B cell (primary cell): Measurements from ENCODE around the gene MBOAT1. TPM values are rescaled to one million over a fixed set of nuclear protein-coding genes. Genes with fewer than 3 reads are reported as not detected.

ENCODE experiments used
- ATAC-seq: fragments of 200-7000 bp; cut with Tn5 transposase; one replicate; pipeline ENCODE4 v1.10.0; 2021; ENCODE audit warnings: low read depth, mild to moderate bottlenecking, moderate number of reproducible peaks, moderate library complexity
- CTCF ChIA-PET: fragments of 350-600 bp; sonication (Branson Sonifier 250); formaldehyde crosslinking; loops from one replicate; lab custom pipeline; 2021; ENCODE audit warnings: antibody characterized with exemption, inconsistent platforms; lab: Charles Lee
- POLR2A ChIA-PET: fragments of 350-600 bp; sonication (Branson Sonifier 250); formaldehyde crosslinking; loops from one replicate; lab custom pipeline; 2021; ENCODE audit warnings: antibody characterized with exemption; lab: Charles Lee
- DNase-seq: peaks from one replicate; pipeline ENCODE4 v3.0.0; 2013
- H2AFZ ChIP-seq: 2 replicates; pipeline ENCODE4 v1.6.1; 2012; ENCODE audit warnings: mild to moderate bottlenecking, low read depth, low read length; ENCODE audit not compliant: insufficient read depth, poor library complexity, severe bottlenecking
- H3K27ac ChIP-seq, 2 donors: 1 replicate in 1 of 2; 2 replicates in 1 of 2; pipeline ENCODE4 v1.5.1; 2012 to 2013; ENCODE audit warnings: low read length in 2 of 2, mild to moderate bottlenecking in 2 of 2, moderate library complexity in 1 of 2
- H3K27me3 ChIP-seq, 4 experiments: fragments of 200-600 bp in 1 of 4; sonication (generic) in 1 of 4; replicated peaks in 1 of 4; 1 replicate in 2 of 4; 2 replicates in 2 of 4; pipeline versions ENCODE4 v1.6.1 to v1.7.0; 2013 to 2016; ENCODE audit warnings: low read length in 3 of 4, mild to moderate bottlenecking in 2 of 4, mixed read lengths in 1 of 4, moderate library complexity in 1 of 4; ENCODE audit not compliant: insufficient read depth in 4 of 4, control insufficient read depth in 3 of 4; ENCODE audit errors: control extremely low read depth in 1 of 4
- H3K36me3 ChIP-seq, 2 experiments: replicated peaks in 1 of 2; 1 replicate in 1 of 2; 2 replicates in 1 of 2; pipeline versions ENCODE4 v1.6.1 to v1.7.1; 2013; ENCODE audit warnings: low read length in 1 of 2; ENCODE audit not compliant: insufficient read depth in 2 of 2, control insufficient read depth in 1 of 2; ENCODE audit errors: control extremely low read depth in 1 of 2, extremely low read depth in 1 of 2
- H3K4me1 ChIP-seq, 2 donors: fragments of 200-600 bp in 1 of 2; sonication (generic) in 1 of 2; 1 replicate in 1 of 2; 2 replicates in 1 of 2; pipeline versions ENCODE4 v1.5.1 to v1.6.1; 2013 to 2017; ENCODE audit warnings: low read length in 2 of 2; ENCODE audit not compliant: control insufficient read depth in 2 of 2, insufficient read depth in 2 of 2
- H3K4me2 ChIP-seq: replicated peaks from 2 replicates; pipeline ENCODE3; 2012; ENCODE audit warnings: mild to moderate bottlenecking, low read depth, low read length; ENCODE audit not compliant: poor library complexity, severe bottlenecking
- H3K4me3 ChIP-seq, 5 experiments: fragments of 200-600 bp in 1 of 5; sonication (generic) in 1 of 5; 1 replicate in 3 of 5; 2 replicates in 2 of 5; pipeline versions ENCODE4 v1.5.1 to v1.7.0; 2011 to 2016; ENCODE audit warnings: low read length in 4 of 5, mild to moderate bottlenecking in 4 of 5, low read depth in 2 of 5, control low read depth in 1 of 5, moderate library complexity in 1 of 5; ENCODE audit not compliant: insufficient read depth in 1 of 5; ENCODE audit errors: control extremely low read depth in 1 of 5, extremely low read depth in 1 of 5
- H3K79me2 ChIP-seq: fragments of 200-600 bp; sonication (generic); one replicate; pipeline ENCODE4 v1.6.0; 2016; ENCODE audit warnings: low read length; ENCODE audit not compliant: control insufficient read depth, insufficient read depth
- H3K9ac ChIP-seq: fragments of 200-600 bp; sonication (generic); 2 replicates; pipeline ENCODE4 v1.6.1; 2017; ENCODE audit warnings: mild to moderate bottlenecking, low read length, moderate library complexity
- H3K9me3 ChIP-seq, 3 donors: one replicate each; pipeline versions ENCODE4 v1.6.1 to v1.7.1; 2013; ENCODE audit warnings: low read length in 2 of 3; ENCODE audit not compliant: control insufficient read depth in 2 of 3, insufficient read depth in 1 of 3; ENCODE audit errors: control extremely low read depth in 1 of 3
- H4K20me1 ChIP-seq: 2 replicates; pipeline ENCODE4 v1.6.0; 2012; ENCODE audit warnings: mild to moderate bottlenecking, low read length; ENCODE audit not compliant: insufficient read depth, control insufficient read depth, poor library complexity, severe bottlenecking
- H3K27ac Mint-ChIP-seq: one replicate; pipeline ENCODE4 v1.8.0; 2021; ENCODE audit warnings: mixed read lengths
- H3K27me3 Mint-ChIP-seq: one replicate; pipeline ENCODE4 v1.8.0; 2021; ENCODE audit warnings: mixed read lengths
- H3K4me1 Mint-ChIP-seq: one replicate; pipeline ENCODE4 v1.8.0; 2021; ENCODE audit warnings: mixed read lengths
- H3K4me3 Mint-ChIP-seq: one replicate; pipeline ENCODE4 v1.8.0; 2021; ENCODE audit warnings: mixed read lengths
- H3K9me3 Mint-ChIP-seq: one replicate; pipeline ENCODE4 v1.8.0; 2022; ENCODE audit warnings: mixed read lengths; ENCODE audit not compliant: insufficient read depth
- CTCF ChIP-seq: fragments of 200-600 bp; IDR thresholded peaks from one replicate; pipeline ENCODE4 v1.8.0; 2022; ENCODE audit warnings: antibody characterized with exemption, mild to moderate bottlenecking
- EZH2 ChIP-seq: IDR thresholded peaks from 2 replicates; pipeline ENCODE4 v1.6.1; 2012; ENCODE audit warnings: borderline replicate concordance, low read depth, mild to moderate bottlenecking, moderate library complexity, low read length; ENCODE audit not compliant: insufficient read depth, poor library complexity, severe bottlenecking
- WGBS: methylation state at CpG from one replicate; pipeline ENCODE4 v1.1.5; 2013; ENCODE audit warnings: missing lambda C conversion rate; ENCODE audit not compliant: insufficient coverage; 5-methylcytosine and 5-hydroxymethylcytosine counted together
- intact Hi-C: fragments of 100-400 bp; cut with micrococcal nuclease; formaldehyde crosslinking; loops from one replicate; pipeline ENCODE4 v1.10.0; 2022
- polyA plus RNA-seq: library from polyadenylated mRNA; depleted of rRNA; stranded (reverse); fragments of >200 nt; gene quantifications from 2 replicates; pipeline ENCODE4 v1.2.3, GENCODE V29; 2012
- total RNA-seq, 2 donors: library from RNA; stranded (reverse); fragments of 120-200 nt in 1 of 2; gene quantifications; 1 replicate in 1 of 2; 2 replicates in 1 of 2; pipeline versions ENCODE4 v1.2.3 to v1.2.4, GENCODE V29; 2013 to 2022

MBOAT1 gene
- total and polyA plus RNA-seq, 2 donors (not counting 1 experiment from before 2014, with no cell fraction given) = 5.4 to 8.1 TPM

DNA sequence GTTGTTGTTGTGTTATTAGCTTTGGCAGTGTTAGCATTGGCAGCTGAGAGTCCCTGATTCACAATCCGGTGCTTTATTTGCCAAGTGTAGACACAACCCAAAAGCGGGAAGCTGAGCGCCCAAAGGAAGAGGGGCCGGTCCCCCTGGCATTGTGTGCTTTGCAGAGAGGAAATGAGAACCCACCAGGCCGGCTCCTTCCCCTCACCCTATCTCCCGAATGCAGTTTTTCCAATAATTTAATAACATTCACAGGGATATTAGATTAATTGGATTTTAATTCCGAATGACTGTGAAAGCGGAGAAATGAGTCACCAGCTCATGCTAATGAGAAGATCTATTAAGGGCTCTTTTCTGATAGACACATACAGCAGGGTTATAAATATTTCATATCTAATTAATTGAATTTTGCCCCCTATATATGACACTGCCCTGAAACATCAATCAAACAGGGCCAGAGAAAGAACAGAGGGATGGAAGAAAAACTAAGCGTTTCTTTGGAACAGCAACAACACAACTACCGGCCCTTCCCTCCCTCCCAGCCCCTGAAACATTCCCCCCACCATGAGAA, 143.8 kb downstream of the MBOAT1 start:
- Histone ChIP-seq H3K79me2 (no peaks in the 10 kb centered on the region), H3K27me3 (no peaks in the 10 kb centered on the region), H4K20me1 (no peaks in the 10 kb centered on the region), H2AFZ (no peak overlapping the region), H3K4me2 (no peak overlapping the region), H3K9ac (no peak overlapping the region), H3K9me3 (peaks cover 0 to 8% (median 0%) of the 10 kb centered on the region in 3 donors), H3K4me3 (no peak overlapping the region), H3K27ac (no peak overlapping the region), H3K36me3 (no peaks in the 10 kb centered on the region), H3K4me1 (no peaks in the 10 kb centered on the region)
- intact Hi-C loops = no loop called here
- H3K27me3 Mint-ChIP-seq = peaks cover 24% of the 10 kb centered on the region
- 80% methylated on average over 2 of the region's 10 CpGs for WGBS
- peaks cover 6% of the 10 kb centered on the region for H3K9me3 Mint-ChIP-seq
- ATAC-seq = no peak
- CTCF ChIA-PET = no interaction called here
- H3K4me3 Mint-ChIP-seq = no peak overlapping the region
- H3K4me1 Mint-ChIP-seq = no peaks in the 10 kb centered on the region
- DNase-seq = no peak
- no peak for TF ChIP-seq EZH2
- no peak for TF ChIP-seq CTCF
- POLR2A ChIA-PET = no interaction called here
- H3K27ac Mint-ChIP-seq = no peak overlapping the region

- CTCF ChIA-PET = interaction anchor here (0.6 kb wide), 1 partner anchor 67 kb away, joined by 3 read pairs; no protein-coding TSS in a partner anchor
- intact Hi-C loops = no loop called here
- H2AFZ ChIP-seq = no peak overlapping the region
- H3K9me3 ChIP-seq = no peaks in the 10 kb centered on the region
- no peak overlapping the region for H3K27ac ChIP-seq
- no peak overlapping the region for H3K4me3 ChIP-seq
- H3K36me3 ChIP-seq = no peaks in the 10 kb centered on the region
- Mint-ChIP-seq H3K9me3 (peaks cover 2% of the 10 kb centered on the region), H3K27me3 (no peaks in the 10 kb centered on the region), H3K4me1 (no peaks in the 10 kb centered on the region), H3K27ac (no peak overlapping the region), H3K4me3 (no peak overlapping the region)
- POLR2A ChIA-PET = no interaction called here
- no peaks in the 10 kb centered on the region for H3K4me1 ChIP-seq
- no peaks in the 10 kb centered on the region for H4K20me1 ChIP-seq
- H3K27me3 ChIP-seq = no peaks in the 10 kb centered on the region
- ATAC-seq (no peak), DNase-seq (no peak)
- 0% methylated on average over 1 of the region's 5 CpGs for WGBS
- no peak overlapping the region for H3K4me2 ChIP-seq
- H3K79me2 ChIP-seq = no peaks in the 10 kb centered on the region
- TF ChIP-seq CTCF (no peak), EZH2 (no peak)
- H3K9ac ChIP-seq = no peak overlapping the region
Observed at GRCh38 chr6:20061952-20062351, 150.3 kb downstream of the MBOAT1 start.
